ENCODE measurements around the gene ATG10.

The ATG10 gene

GRCh38 chr5:82160948-82161347, 189.1 kb downstream of the ATG10 start:
- no peaks in the 10 kb centered on the region for H3K27me3 ChIP-seq (replicated peaks)
- no peak overlapping the region for H3K4me3 ChIP-seq (ENCODE audit: low read depth, low read length)
- DNase-seq = no peak
- H3K36me3 ChIP-seq (replicated peaks) = no peaks in the 10 kb centered on the region
- no peak for TF ChIP-seq CTCF (IDR thresholded peaks at IDR 0.05; ENCODE audit: low read depth, low read length, missing control alignments)
- no peak overlapping the region for H3K27ac ChIP-seq
- in situ Hi-C loops (cut with HindIII; ENCODE audit: low pct_ligation_motif_present, low sequenced_read_pairs) = no loop called here

- in situ Hi-C loops (cut with HindIII; ENCODE audit: low pct_ligation_motif_present, low sequenced_read_pairs) = no loop called here
Measured at GRCh38 chr5:82162573-82162972, 190.8 kb downstream of the ATG10 start.

GRCh38 chr5:82163452-82164175, 191.8 kb downstream of the ATG10 start:
- no peaks in the 10 kb centered on the region for H3K36me3 ChIP-seq (replicated peaks)
- H3K4me3 ChIP-seq (ENCODE audit: low read depth, low read length) = no peak overlapping the region
- peak overlapping the region; percentile 63 for H3K27ac ChIP-seq
- H3K27me3 ChIP-seq (replicated peaks) = no peaks in the 10 kb centered on the region
- TF ChIP-seq CTCF (IDR thresholded peaks at IDR 0.05; ENCODE audit: low read depth, low read length, missing control alignments) = no peak
- in situ Hi-C loops (cut with HindIII; ENCODE audit: low pct_ligation_motif_present, low sequenced_read_pairs) = no loop called here
- DNase-seq = no peak

More at GRCh38 chr5:82162573-82162972, 190.8 kb downstream of the ATG10 start:
- Histone ChIP-seq H3K36me3 (replicated peaks) (no peaks in the 10 kb centered on the region), H3K4me3 (ENCODE audit: low read depth, low read length) (no peak overlapping the region), H3K27ac (no peak overlapping the region), H3K27me3 (replicated peaks) (no peaks in the 10 kb centered on the region)
- DNase-seq = no peak
- no peak for TF ChIP-seq CTCF (IDR thresholded peaks at IDR 0.05; ENCODE audit: low read depth, low read length, missing control alignments)

DNA sequence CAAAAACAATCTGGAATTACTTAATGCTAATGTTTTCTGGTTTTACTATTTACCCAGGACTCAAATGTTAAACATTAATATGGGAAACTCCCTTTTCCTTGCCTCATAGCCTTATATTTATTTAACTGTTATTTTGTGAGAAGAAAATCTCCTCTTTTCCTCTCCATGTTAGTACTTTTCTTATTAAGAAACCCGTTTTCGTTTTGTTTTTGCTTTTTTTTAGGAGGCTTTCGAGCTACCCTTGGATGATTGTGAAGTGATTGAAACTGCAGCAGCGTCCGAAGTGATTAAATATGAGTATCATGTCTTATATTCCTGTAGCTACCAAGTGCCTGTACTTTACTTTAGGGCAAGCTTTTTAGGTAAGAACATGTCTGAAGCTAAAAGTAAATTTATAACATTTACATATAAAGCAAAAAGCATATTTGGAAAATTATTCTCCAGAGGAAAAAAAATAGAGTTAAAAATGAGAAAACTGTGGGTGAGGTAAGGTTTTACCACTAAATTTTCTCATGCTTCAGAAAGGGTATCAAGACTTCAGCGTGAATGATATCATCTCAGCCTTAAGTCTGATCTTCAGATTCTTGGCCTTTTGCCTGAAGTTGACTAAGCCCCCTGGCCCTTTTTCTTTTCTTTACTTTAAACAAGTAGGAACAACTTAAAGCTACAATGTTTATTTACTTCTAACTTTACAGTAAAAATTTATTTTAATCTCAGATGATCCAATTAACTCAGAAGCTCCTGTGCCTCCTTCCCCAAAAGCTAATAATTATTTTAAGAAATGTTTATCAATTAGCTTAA, 192.6 kb downstream of the ATG10 start:
- in situ Hi-C loops (cut with HindIII; ENCODE audit: low pct_ligation_motif_present, low sequenced_read_pairs) = no loop called here
- H3K36me3 ChIP-seq (replicated peaks) = no peaks in the 10 kb centered on the region
- TF ChIP-seq CTCF (IDR thresholded peaks at IDR 0.05; ENCODE audit: low read depth, low read length, missing control alignments) = no peak
- peak; percentile 91 for DNase-seq
- H3K27me3 ChIP-seq (replicated peaks) = no peaks in the 10 kb centered on the region
- H3K27ac ChIP-seq = peak overlapping the region; percentile 63
- no peak overlapping the region for H3K4me3 ChIP-seq (ENCODE audit: low read depth, low read length)

DNA sequence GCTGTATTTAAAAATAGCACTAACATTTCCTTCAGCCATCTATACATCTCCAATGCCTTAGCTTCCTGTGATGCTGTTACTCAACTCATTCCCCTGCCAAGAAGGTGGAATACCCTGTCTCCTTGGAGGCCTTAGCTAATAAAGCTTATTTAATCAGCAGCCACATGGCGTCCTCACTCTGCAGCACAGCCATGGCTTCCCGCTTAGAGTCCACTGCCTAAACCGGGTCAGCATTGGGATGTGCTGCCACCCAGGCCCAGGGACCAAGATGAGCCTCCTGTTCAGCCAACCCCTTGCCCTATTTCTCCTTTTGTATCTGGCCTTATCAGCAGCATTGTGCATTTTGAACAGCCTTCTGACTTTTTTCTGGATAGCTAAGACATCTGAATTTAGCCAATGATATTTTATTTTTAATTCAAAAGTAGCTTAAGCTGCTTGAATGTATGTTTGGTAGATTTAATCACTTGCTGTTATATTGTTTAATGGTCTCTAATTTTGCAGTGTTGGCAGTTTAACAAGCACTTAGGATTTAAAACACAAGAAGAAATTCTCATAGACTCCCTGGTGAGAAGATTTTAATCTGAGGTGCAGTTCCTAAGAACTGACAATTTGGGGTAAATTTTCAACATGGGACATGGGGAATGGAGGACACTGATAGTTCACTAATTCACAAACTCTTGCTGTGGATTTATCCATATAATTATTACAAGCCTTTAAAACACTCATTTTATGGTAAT, 193.3 kb downstream of the ATG10 start:
- Histone ChIP-seq H3K27me3 (replicated peaks) (no peaks in the 10 kb centered on the region), H3K27ac (peak overlapping the region; percentile 63), H3K36me3 (replicated peaks) (no peaks in the 10 kb centered on the region), H3K4me3 (ENCODE audit: low read depth, low read length) (no peak overlapping the region)
- in situ Hi-C loops (cut with HindIII; ENCODE audit: low pct_ligation_motif_present, low sequenced_read_pairs) = no loop called here
- TF ChIP-seq CTCF (IDR thresholded peaks at IDR 0.05; ENCODE audit: low read depth, low read length, missing control alignments) = no peak
- DNase-seq = peak; percentile 65
